Hepatocyte (in vitro differentiated cells): Measurements from ENCODE around the gene MMP10. TPM values are rescaled to one million over a fixed set of nuclear protein-coding genes. Genes with fewer than 3 reads are reported as not detected.

Experiments used
- DNase-seq: peaks from one replicate; pipeline ENCODE4 v3.0.0-alpha.2; 2016; ENCODE audit warnings: low spot score
- H2AFZ ChIP-seq: fragments of 200-600 bp; sonication (generic); 2 replicates; pipeline ENCODE4 v1.6.0; 2016; ENCODE audit warnings: antibody characterized with exemption, mild to moderate bottlenecking
- H3K27ac ChIP-seq: fragments of 200-600 bp; sonication (generic); 2 replicates; pipeline ENCODE4 v1.5.1; 2016; ENCODE audit warnings: mild to moderate bottlenecking
- H3K27me3 ChIP-seq: fragments of 200-600 bp; sonication (generic); 2 replicates; pipeline ENCODE4 v1.6.1; 2016
- H3K36me3 ChIP-seq: fragments of 200-600 bp; sonication (generic); replicated peaks from 2 replicates; pipeline ENCODE4 v1.5.1; 2016; ENCODE audit warnings: low read depth; ENCODE audit not compliant: insufficient read depth
- H3K4me1 ChIP-seq: fragments of 200-600 bp; sonication (generic); 2 replicates; pipeline ENCODE4 v1.5.1; 2016; ENCODE audit warnings: mild to moderate bottlenecking, moderate library complexity; ENCODE audit not compliant: insufficient read depth
- H3K4me2 ChIP-seq: fragments of 200-600 bp; sonication (generic); 2 replicates; pipeline ENCODE4 v1.6.0; 2016
- H3K4me3 ChIP-seq: fragments of 200-600 bp; sonication (generic); 2 replicates; pipeline ENCODE4 v1.5.1; 2016; ENCODE audit warnings: mild to moderate bottlenecking
- H3K79me2 ChIP-seq: fragments of 200-600 bp; sonication (generic); 2 replicates; pipeline ENCODE4 v1.6.0; 2017; ENCODE audit warnings: mild to moderate bottlenecking
- H3K9me2 ChIP-seq: fragments of 200-600 bp; sonication (generic); replicated peaks from 2 replicates; pipeline ENCODE4 v1.6.0; 2017; ENCODE audit warnings: mild to moderate bottlenecking; ENCODE audit not compliant: insufficient read depth
- H3K9me3 ChIP-seq: fragments of 200-600 bp; sonication (generic); 2 replicates; pipeline ENCODE4 v1.5.1; 2016; ENCODE audit warnings: low read depth, mild to moderate bottlenecking
- H4K20me1 ChIP-seq: fragments of 200-600 bp; sonication (generic); 2 replicates; pipeline ENCODE4 v1.6.0; 2016; ENCODE audit warnings: mild to moderate bottlenecking; ENCODE audit not compliant: insufficient read depth, poor library complexity, severe bottlenecking
- EZH2 ChIP-seq: fragments of 200-600 bp; sonication (generic); IDR thresholded peaks from 2 replicates; pipeline ENCODE4 v1.6.1; 2016; ENCODE audit warnings: antibody characterized with exemption, mild to moderate bottlenecking, borderline replicate concordance
- EZH2phosphoT487 ChIP-seq: fragments of 200-600 bp; sonication (generic); IDR thresholded peaks from one replicate; pipeline ENCODE4 v1.6.1; 2018; ENCODE audit warnings: antibody characterized with exemption, mild to moderate bottlenecking, low read depth, moderate library complexity; ENCODE audit not compliant: unreplicated experiment, severe bottlenecking
- WGBS: methylation state at CpG from one replicate; pipeline ENCODE4 v1.1.6; 2016; ENCODE audit warnings: low lambda C conversion rate; ENCODE audit errors: missing lambda C conversion rate; 5-methylcytosine and 5-hydroxymethylcytosine counted together
- polyA plus RNA-seq: library from polyadenylated mRNA; unstranded; fragments of >200 nt; fragmentation: Nextera tagmentation; extraction: Ambion mirVana; gene quantifications from 2 replicates; pipeline ENCODE4 v1.2.1, GENCODE V29; 2016
- total RNA-seq: library from RNA; depleted of rRNA; stranded (reverse); fragments of >200 nt; gene quantifications from 2 replicates; pipeline ENCODE4 v1.2.3, GENCODE V29; 2014
- TF ChIP-seq, protein P1 (sequence below): fragments of 200-600 bp; sonication (generic); IDR thresholded peaks from 2 replicates; pipeline ENCODE4 v1.5.1; 2016; ENCODE audit warnings: antibody characterized with exemption, mild to moderate bottlenecking; ENCODE audit not compliant: poor library complexity

The MMP10 gene
- total and polyA plus RNA-seq, 2 experiments from 2014 or later: 1.5 to 2.3 TPM

DNA sequence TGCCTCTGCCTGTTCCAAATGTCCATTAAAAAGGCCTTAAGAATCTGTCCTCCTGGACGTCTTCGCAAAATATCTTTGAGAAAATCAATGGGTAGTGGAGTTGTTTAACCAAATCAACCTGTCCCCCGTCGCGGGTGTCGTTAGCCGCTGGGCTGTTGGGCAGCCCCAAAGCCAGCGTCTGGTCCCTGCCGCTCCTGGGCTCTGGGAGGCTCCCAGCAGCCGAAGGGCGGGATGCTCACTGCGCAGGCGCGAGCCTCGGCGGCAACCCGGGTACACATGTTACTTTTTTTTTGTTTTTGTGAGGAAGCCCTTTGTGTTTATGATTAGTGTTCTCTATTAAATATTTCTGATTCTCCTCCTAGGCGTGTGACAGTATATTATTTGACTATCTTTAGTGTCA is 12.6 kb downstream of the MMP10 start:
- Histone ChIP-seq H3K27me3 (no peaks in the 10 kb centered on the region), H4K20me1 (no peaks in the 10 kb centered on the region), H3K9me2 (no peaks in the 10 kb centered on the region), H3K36me3 (no peaks in the 10 kb centered on the region), H3K4me3 (no peak overlapping the region), H2AFZ (no peak overlapping the region), H3K4me1 (peaks cover 19% of the 10 kb centered on the region), H3K9me3 (no peaks in the 10 kb centered on the region), H3K4me2 (no peak overlapping the region), H3K27ac (no peak overlapping the region), H3K79me2 (no peaks in the 10 kb centered on the region)
- DNase-seq: no peak
- TF ChIP-seq, protein P1, sequence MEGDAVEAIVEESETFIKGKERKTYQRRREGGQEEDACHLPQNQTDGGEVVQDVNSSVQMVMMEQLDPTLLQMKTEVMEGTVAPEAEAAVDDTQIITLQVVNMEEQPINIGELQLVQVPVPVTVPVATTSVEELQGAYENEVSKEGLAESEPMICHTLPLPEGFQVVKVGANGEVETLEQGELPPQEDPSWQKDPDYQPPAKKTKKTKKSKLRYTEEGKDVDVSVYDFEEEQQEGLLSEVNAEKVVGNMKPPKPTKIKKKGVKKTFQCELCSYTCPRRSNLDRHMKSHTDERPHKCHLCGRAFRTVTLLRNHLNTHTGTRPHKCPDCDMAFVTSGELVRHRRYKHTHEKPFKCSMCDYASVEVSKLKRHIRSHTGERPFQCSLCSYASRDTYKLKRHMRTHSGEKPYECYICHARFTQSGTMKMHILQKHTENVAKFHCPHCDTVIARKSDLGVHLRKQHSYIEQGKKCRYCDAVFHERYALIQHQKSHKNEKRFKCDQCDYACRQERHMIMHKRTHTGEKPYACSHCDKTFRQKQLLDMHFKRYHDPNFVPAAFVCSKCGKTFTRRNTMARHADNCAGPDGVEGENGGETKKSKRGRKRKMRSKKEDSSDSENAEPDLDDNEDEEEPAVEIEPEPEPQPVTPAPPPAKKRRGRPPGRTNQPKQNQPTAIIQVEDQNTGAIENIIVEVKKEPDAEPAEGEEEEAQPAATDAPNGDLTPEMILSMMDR: no peak
- TF ChIP-seq EZH2phosphoT487 (no peak), EZH2 (no peak)
- WGBS: 97% methylated on average over 18 of the region's 18 CpGs

DNA sequence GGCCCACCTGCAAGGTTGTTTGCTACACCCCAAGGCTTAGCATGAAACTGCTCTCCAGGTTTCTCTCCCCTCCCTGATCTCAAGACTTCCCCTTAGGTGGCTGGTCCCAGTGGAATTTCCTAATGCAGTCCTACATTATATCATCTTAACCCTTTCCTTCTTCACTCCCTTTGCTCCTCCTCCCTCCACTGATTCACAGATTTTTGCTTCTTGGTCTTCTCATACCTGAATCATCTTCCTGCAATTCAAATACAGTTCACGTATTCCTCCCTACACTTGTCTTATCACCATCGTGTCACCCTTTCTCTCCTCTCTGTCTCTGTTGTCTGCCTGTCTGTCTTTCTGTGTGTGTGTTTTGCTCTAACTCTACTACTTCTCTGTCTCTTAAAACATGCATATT is 17.0 kb downstream of the MMP10 start:
- Histone ChIP-seq H3K9me3 (no peaks in the 10 kb centered on the region), H2AFZ (no peak overlapping the region), H3K27ac (no peak overlapping the region), H3K27me3 (no peaks in the 10 kb centered on the region), H4K20me1 (no peaks in the 10 kb centered on the region), H3K79me2 (no peaks in the 10 kb centered on the region), H3K4me3 (no peak overlapping the region), H3K9me2 (no peaks in the 10 kb centered on the region), H3K4me2 (no peak overlapping the region), H3K4me1 (peaks cover 19% of the 10 kb centered on the region), H3K36me3 (no peaks in the 10 kb centered on the region)
- TF ChIP-seq, protein P1: no peak
- TF ChIP-seq EZH2 (no peak), EZH2phosphoT487 (no peak)
- WGBS: 82% methylated on average over 2 of the region's 2 CpGs
- no peak for DNase-seq

- H4K20me1 ChIP-seq: no peaks in the 10 kb centered on the region
- DNase-seq: no peak
- H3K9me2 ChIP-seq: no peaks in the 10 kb centered on the region
- H3K27me3 ChIP-seq: no peaks in the 10 kb centered on the region
- H3K79me2 ChIP-seq: no peaks in the 10 kb centered on the region
- H3K4me3 ChIP-seq: no peak overlapping the region
- WGBS: 57% methylated on average over 2 of the region's 2 CpGs
- H3K4me1 ChIP-seq: peaks cover 19% of the 10 kb centered on the region
- H2AFZ ChIP-seq: no peak overlapping the region
- no peak overlapping the region for H3K27ac ChIP-seq
- TF ChIP-seq EZH2 (no peak), EZH2phosphoT487 (no peak)
- TF ChIP-seq, protein P1: no peak
- H3K36me3 ChIP-seq: no peaks in the 10 kb centered on the region
- no peak overlapping the region for H3K4me2 ChIP-seq
- no peaks in the 10 kb centered on the region for H3K9me3 ChIP-seq
Observed at GRCh38 chr11:102762361-102762767, 18.1 kb downstream of the MMP10 start.
